Measurements from ENCODE around the gene ZFP69B.

DNA sequence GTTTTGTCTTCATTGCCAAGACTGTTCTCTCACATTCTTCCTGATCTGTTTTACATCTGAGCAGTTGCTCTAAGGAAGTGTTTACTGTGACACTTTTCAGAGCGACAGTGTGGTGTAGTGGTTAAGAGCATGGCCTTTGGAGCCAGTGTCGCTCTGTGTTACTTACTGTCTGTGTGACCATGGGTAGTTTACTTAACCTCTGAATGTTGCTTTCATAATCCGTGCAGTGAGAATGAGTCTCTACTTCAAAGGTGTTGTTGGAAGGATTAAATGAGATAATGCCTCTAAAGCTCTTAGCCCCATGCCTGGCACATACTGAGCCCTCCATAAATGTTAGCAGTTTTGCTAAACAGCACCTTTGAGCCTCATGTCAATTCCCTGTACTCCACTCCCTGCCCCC is 35.9 kb upstream of the ZFP69B start:
- no peak for TF ChIP-seq POLR2AphosphoS5 (IDR thresholded peaks at IDR 0.05)
- TF ChIP-seq, protein P1, sequence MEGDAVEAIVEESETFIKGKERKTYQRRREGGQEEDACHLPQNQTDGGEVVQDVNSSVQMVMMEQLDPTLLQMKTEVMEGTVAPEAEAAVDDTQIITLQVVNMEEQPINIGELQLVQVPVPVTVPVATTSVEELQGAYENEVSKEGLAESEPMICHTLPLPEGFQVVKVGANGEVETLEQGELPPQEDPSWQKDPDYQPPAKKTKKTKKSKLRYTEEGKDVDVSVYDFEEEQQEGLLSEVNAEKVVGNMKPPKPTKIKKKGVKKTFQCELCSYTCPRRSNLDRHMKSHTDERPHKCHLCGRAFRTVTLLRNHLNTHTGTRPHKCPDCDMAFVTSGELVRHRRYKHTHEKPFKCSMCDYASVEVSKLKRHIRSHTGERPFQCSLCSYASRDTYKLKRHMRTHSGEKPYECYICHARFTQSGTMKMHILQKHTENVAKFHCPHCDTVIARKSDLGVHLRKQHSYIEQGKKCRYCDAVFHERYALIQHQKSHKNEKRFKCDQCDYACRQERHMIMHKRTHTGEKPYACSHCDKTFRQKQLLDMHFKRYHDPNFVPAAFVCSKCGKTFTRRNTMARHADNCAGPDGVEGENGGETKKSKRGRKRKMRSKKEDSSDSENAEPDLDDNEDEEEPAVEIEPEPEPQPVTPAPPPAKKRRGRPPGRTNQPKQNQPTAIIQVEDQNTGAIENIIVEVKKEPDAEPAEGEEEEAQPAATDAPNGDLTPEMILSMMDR (IDR thresholded peaks at IDR 0.05): no peak
- no peak for TF ChIP-seq POLR2A (IDR thresholded peaks at IDR 0.05; ENCODE audit: low read depth)
